Activated T-cell treated with anti-CD3 and anti-CD28 coated beads, Interleukin-2, amount 50 U/mL, for 1 hour (primary cell): ENCODE data around the gene ARHGAP10.

ENCODE experiments used
- DNase-seq: peaks from one replicate; pipeline ENCODE4 v3.0.0-alpha.2; 2020

The ARHGAP10 gene

DNA sequence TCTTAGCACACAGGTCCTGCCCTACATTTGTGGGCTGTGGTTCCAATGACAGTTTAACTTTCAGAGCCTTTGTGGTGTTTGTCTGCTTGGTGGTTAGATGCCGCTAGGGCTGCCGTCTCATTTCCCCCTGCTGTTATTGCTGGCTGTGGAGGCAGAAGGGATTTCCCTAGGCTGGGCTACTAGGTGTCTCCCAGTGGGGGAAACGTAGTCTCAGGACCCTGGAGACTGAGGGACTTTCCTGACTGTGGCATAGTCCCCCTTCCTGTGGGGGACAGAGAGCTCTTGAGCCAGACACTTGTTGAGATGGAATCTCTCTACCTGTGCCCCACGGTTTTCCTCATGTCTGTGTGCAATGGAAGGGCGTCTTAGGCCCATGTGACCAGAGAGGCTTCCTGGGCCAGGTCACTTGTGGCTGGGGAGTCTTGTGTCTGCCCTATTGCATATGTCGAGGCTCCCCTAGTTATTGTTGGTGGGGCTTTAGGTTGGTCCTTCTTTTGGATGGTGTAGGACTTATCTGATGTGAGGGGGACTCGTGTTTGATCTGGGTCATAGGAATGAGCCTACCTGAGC, 68.2 kb downstream of the ARHGAP10 start:
- DNase-seq = peak; percentile 51

DNA sequence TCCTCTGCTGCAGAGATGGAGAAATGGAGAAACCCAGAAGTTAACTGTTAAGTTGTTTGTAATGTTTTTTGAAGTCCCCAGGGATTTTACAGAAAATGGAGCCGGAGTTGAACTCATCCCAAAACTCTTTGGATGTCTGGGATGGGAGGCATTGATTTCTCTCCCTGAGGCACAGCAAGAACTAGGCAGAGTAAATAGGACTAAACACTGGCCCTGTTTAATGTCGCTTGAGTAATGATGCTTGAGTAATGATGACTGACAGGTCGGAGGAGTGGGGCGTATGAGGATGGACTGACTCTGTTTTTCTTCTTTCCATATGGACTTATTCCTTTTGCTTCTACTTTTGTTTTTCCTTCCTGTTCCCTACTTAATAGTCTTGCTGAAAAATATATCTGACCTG, 69.9 kb downstream of the ARHGAP10 start:
- DNase-seq = no peak

DNA sequence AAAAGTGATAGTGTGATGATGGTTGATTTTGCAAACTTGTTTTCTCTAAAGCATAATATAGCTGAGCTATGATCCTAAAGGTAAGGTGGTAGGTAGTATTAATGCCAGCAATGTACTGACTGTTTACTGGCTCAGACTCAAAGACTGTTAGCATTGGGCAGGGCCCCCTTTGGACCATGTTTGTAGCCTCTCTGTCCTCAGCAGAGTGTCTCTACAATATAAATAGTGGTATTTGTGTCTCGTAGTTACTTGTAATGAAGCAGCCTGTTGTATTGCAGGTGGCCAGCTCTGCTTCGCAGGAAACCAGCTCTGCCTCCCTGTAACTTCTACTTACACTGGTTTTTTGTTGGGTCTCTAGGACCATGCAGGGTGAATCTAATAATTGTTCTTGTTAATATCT, 70.5 kb downstream of the ARHGAP10 start:
- no peak for DNase-seq

DNA sequence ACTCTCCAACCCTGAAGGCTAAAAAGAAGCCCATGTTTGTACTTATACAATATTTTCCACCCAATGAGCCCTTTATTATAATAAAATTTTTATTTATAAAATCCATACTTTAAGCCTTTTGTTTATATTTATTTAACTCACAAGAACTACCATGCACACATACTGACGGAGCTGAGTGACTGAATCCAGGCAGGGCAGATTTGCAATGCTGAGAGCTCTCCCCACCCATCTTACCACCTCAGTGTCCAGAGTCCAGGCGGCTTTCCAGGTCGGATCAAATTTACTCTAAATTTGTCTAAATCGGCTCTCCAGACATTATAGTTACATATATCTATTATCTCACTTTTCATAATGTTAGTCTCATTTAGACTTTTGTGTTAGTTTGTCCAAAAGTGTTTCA, 74.1 kb downstream of the ARHGAP10 start:
- no peak for DNase-seq

DNA sequence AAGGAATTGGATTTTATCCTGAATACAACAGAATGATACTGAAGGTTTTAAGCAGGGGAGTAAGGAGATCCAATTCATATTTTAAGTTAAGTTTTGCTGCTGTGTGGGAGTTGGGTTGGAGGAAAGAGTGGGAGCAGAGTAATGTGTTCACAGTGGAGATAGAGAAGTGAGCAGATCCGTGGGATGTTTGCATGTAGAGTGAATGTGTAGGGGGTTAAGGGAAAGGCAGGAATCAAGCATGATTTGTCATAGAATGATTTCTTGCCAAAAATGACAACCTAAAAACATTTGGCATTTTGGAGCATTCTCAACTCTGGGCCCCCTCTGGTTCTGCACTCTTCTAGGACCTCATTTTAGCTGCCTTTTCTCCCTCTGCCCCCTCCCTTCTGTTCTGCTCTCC, 76.6 kb downstream of the ARHGAP10 start:
- no peak for DNase-seq

DNA sequence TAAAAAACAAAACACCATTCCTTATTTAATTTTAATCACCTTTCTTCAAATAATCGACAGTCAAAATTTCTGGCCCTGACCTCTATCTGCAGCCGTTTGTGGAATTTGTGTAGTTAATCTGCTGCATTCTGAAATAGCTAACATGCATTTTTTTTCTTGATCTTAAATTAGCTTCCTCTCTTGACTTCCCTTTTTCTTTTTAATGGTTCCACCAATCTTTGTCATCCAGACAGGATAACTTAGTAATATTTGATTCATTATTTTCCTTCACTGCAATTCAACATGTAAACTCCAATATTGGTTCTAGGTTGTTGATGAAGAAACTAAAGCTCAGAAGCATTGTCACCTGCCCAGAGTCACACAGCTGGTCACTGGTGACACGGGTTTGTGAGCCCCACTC, 77.3 kb downstream of the ARHGAP10 start:
- no peak for DNase-seq

DNA sequence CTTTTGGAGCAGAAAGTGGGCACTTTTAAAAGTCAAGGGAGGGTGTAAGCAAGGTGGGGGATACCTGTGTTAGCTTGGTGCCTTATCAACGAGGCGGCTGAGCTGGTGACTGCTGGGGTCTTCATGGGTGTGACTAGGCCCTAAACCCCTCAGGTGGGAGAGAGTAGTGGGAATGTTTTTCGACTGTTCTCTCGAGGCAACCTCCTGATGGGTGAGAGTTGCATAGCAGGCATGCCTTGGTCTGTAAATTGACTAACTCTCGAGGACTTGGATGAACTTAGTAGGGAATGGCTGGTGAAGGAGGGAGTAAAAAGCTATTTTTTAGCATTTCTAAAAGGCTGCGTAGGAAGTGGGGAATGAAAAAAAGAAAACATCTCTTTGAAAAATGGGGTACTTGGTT, 80.0 kb downstream of the ARHGAP10 start:
- no peak for DNase-seq

DNA sequence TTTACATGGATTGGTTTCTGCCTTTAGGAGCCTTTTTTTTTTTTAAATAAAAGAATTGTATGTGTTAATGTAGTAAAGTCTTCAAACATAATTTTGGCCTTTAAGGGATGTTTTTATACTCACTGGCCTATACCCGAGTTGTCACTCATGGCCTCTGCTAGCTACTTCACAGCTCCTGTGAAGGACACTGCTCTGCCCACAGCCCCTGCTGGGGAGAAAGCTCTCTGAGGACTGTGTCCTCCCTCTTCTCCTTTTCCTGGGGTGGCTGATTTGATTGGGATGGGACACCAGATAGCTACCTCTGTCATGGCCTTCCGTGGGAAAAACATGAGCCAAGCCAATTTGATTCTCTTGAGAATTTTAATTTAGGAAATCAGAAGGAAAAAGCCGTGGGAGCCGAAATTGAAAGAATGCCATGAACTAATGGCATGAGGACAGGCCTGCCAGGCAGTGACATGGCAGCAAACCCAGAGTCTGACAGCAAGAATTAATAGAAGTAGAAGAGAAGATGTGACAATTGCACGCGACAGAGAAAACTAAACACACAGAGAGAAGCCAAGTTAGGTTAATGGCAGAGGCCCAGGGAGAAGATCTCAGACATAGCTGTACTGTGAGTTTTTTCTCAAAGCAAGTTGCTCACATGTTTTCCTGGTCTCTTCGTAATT, 81.4 kb downstream of the ARHGAP10 start:
- DNase-seq = no peak

DNA sequence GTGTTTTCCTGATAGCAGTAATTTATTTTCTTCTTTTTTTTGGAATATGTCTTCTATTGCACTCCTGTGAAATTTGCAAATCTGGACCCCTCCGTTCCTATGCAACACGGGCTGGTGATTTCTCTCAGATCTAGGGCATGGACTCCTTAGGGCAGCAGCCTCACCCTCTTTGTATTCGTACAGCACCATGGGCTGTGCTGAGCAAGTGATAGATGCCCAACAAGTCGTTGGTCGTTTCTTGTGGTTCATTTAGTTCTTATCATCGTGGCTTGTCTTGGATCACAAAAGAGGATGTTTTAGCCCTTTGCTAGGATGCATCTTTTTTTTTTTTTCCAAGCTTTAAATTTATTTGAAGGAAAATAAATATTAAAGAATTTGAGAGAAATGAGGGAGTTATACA, 82.1 kb downstream of the ARHGAP10 start:
- DNase-seq = no peak

DNA sequence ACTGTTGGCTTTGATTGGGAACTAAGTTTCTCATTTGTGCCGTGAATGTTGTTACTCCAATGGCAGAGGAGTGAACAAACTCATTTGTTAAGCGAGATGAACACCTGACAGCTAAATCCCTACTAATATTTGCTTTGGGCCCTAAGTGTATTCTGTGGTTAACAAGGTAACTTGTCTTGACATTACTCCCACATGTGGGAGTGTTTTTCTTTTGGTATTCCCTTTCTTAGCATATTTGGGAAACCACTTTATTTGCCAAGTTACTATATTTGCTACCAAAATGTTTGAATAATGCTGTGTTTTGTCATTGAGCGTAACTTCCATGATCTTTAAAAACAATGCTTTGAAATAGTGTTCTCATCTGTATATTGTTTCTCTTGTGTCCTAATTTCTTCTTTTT, 82.5 kb downstream of the ARHGAP10 start:
- no peak for DNase-seq

DNA sequence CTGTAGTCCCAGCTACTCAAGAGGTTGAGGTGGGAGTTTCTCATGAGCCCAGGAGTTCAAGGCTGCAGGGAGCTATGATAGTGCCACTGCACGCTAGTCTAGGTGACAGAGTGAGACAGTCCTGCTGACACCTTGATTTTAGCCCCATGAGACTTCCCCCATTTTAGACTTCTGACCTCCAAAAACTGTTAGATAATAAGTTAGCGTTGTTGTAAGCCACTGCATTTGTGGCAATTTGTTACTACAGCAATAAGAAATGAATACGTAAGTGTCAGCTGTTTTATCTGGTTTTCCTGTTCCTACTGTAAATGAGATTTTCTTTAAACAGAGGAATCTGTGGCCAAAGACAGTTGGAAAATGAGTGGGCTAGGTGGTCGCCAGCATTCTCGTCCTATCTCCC, 83.9 kb downstream of the ARHGAP10 start:
- no peak for DNase-seq

DNA sequence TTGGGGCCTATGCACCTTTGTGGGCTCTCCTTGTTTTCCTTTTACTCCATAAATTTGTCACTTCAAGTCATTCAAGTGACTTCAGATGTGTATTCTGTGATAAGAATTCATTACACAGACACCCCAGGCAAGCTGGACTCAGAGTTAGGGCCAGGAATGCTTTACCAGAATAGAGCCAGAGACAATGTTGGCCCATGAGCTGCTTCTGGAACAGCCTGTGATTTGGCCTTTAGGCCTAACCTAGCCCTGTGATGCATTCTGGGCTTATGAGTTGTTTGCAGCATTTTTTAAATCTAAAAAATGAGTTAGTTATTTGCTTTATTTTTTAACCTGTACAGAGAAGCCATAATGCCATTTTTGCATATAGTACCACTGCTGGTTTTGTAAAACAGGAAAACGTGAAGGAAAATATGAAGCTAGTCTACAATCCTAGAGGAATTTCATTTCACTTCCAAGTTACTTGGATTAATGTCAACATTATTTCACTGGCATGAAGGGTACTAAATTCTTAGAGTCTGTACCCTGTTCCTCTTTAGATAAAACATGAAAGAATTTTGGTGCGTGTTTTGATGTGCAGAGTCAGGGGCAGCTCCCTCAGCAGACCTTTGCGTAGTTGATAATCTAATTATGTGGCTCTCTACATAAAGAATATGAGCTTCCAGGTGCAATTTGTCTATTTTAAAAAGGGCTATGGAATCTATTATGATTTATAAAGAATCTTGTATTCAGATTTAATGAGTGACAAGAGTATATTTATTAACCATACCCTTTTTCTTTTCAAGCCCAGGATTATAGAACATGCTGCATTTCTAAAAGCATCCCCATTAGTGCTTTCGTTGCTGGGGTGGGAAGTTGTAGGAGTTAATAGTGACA, 84.7 kb downstream of the ARHGAP10 start:
- DNase-seq = no peak

DNA sequence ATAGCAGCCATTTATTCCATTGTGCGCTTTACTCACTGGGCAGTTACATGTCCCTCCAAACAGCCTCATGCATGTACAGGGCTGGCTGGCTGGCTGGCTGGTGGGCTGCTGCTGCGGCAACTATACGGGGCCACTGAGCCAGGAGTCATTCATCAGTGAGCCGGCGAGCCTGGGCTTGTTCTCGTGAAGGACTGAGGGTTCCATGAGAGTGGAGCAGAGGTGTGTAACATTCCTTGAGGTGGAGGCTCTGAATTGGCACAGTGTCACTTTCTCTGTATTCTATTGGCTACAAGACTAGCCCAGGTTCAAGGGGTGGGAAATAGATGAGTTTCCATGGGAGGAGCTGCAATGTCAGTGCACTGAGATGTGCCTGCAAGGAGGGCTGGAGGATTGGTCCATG, 89.1 kb downstream of the ARHGAP10 start:
- no peak for DNase-seq

DNA sequence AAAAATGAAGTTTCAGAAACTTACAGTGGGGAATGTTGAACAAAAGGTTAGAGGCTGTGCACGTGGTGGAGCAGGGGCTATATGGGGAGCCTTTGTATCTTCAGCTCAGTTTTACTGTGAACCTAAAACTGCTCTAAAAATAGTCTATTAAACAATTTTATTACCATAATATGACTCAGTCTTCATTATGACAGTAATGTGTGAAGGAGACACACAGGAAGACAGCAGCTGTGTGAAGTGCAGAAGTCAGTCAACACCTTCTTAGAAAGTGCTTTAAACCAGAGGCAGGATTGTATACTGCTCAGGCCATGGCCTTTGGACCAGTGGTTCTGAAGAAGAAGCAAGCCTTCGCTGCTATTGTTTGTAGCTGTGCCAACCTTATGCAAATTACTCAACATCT, 89.7 kb downstream of the ARHGAP10 start:
- no peak for DNase-seq

DNA sequence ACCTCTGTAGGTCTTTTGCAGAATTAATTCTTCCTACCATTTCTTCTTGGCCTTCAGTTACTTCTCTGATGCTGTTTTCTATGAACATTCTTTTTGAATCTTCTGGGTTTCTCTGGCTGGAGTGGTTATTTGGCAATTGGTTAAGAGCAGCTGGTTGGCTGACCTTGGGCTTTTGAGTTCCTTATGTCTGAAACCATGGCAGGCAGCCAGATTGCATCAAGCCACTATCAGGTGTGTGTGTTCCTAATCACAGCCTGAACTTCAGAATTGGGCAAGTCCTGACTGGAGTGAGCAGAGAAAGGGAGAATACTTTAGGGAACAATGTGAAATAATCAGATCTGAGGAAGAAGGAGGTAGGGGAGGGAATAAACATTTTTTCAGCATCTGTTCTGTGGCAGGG, 90.2 kb downstream of the ARHGAP10 start:
- no peak for DNase-seq

DNA sequence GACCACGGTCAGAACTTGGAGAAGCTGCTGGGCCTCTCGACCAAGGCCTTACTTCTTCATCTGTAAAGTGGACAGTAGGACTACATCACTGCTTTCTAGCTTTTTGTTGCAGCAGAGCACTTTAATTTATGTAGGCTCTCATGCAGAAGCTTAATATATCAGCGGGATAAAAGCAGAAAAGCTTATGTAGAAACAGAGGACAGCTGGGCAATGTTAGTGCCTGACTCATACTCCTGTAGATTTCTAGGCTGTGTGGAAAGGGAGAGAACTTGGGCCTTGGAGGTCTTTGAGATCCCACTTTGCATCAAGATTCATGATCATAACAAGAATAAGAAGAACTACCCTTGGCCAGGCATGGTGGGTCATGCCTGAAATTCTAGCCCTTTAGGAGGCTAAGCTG, 91.2 kb downstream of the ARHGAP10 start:
- no peak for DNase-seq

DNA sequence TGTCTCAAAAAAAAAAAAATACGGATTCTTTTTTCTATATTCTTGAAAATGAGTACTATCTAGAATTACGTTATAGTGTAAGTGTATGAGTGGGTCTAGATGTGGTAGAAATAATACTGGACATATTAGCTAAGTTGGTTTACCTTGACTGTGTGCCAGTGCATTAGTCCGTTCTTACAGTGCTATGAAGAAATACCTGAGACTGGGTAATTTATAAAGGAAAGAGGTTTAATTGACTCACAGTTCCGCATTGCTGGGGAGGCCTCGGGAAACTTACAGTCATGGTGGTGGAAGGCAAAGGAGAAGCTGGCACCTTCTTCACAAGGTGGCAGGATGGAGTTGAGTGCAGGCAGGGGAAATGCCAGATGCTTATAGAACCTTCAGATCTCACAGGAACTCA, 92.4 kb downstream of the ARHGAP10 start:
- no peak for DNase-seq

DNA sequence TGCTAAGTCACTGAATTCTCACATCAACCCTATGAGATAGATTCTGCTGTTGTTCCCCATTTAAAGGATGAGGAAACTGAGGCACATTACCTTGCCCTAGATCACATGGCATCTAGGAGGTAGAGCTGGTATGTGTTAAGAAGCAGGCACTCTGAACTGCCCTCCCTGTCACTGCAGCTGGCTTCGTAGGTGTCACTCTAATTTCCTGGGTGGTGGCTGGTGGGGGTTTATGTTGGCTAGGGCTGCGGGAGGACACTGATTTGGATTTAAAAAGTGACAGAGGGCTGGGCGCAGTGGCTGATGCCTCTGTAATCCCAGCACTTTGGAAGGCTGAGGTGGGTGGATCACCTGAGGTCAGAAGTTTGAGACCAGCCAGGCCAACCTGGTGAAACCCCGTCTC, 93.0 kb downstream of the ARHGAP10 start:
- no peak for DNase-seq

DNA sequence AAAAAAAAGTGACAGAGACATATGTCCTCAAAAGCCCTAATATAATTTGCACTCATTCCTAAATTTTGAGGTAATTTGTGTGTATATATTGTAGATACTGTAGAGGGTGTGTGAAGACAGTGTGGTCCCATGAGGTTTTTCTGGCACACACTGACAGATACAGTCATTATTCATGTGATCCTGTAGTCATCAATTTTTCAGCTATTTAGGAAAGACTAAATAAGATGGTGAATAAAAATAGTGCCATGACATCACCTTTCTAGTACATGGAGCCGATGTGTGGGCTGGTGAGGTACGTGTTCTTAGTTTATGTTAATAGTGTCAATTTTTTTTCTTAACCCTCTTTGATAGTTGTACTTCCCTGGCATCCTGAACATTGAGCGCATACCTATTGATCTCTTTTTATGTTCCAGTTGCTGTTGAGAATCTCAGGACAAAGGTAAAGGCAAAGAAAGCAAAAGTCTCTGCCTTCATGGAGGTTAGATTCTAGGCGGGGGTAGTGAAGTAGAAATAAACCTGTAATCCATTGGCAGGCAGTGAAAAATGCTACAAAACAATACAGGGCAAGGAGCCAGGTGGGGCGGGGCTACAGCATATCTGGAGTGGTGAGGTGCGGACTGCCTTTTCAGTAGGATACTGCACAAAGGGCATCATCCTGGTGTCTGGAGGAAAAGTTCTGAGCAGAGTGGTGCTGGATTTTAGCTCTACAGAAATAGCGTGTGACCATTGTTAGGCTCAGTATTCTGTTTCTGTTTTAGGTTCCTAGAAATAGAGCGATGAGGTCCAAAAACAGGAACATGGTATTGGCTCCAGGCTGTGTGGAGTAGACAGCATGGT, 93.8 kb downstream of the ARHGAP10 start:
- no peak for DNase-seq

DNA sequence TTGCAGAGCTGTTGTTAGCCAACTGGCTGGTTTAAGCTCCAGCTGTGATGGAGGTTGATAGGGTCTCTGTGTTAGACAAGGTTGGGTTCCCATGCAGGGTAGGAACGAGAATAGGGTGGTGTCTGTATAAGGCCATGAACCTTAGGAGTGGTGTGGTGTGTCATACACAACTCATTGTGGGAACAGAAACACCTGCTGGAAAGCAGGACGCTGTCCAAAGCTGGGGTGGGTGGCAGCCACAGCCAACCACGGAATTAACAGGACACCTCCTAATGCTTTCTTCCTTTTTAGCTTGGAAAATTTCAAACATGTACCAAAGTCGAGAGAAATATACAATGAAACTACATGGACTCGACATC, 94.4 kb downstream of the ARHGAP10 start:
- no peak for DNase-seq

DNA sequence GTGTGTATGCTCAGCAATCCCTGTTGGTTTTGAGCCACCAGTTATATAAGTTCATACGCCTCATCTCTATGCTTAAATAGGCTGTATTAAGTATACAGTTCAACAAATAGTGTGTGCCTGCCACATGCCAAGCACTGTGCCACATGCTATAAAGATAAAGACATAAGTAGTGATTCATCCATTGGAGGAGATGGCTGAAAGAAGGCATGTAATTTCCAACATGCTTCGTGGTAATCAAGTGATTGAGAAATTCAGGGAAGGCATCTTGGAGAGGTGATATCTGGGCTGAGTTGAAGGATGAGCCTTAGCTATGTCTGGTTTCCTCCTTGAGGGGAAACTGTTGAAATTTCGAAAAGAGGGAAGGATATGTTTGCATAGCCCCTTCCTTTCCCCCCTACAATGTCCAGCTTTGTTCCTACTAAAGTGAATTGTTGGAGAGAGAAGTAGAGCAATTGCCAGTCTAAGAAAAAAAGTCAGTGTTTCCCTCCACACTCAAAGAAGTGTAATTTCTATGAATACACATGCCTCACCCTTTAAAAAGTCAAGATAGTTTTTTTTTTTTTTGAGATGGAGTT, 96.5 kb downstream of the ARHGAP10 start:
- DNase-seq = no peak

DNA sequence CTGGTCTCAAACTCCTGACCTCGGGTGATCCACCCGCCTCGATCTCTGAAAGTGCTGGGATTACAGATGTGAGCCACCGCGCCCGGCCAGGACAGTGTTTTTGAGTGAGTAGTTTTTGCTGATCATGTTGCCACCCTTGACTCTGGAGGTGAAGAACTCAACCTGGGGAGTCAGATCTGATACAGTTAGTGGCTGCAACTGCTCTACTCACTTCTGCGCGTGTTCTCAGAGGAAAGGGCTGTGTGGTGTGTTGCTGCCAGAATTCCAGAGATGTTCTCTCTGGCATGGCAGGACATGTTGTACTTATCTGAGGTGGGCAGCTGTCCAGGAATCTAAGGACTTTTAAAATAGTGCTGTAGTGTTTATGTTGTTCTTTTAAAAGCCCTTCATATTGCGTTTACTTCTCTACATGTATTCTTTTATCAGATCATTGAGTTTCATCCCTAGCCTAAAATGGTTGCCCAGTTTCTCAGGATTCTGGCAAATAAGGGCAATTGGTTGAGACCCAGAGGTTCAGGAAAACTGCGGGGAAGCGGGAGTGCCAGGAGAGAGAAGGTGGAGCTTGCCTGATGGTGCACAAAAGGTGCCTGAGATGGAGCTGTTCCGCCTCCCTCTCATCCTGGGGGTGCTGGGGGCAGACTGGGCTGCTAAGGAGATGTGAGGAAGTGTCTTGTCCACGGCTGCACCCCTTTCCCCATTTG, 97.7 kb downstream of the ARHGAP10 start:
- DNase-seq = no peak

DNA sequence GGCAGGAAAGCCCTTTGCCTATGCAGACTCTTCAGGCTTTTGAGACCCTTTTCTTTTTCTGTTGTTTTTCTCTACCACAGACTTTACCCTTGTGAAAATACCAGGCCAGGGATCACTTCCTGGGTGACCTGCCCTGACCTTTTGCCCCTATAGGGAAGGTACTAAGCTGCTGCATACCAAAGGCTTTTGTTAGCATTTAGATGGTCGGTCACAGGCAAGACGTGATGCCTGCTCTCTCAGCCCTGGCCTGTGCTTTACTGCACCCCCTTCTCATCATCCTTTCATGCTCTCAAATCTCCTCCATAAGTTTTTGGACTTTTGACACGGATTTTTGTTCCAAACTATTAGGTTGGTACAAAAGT, 98.2 kb downstream of the ARHGAP10 start:
- no peak for DNase-seq
